Germinal center (tissue), 1 donor: ENCODE data around the gene PSMD5.

ENCODE experiments used
- DNase-seq: peaks from one replicate; pipeline ENCODE4 v3.0.0; 2012; ENCODE audit warnings: mixed read lengths, low spot score

The PSMD5 gene

DNA sequence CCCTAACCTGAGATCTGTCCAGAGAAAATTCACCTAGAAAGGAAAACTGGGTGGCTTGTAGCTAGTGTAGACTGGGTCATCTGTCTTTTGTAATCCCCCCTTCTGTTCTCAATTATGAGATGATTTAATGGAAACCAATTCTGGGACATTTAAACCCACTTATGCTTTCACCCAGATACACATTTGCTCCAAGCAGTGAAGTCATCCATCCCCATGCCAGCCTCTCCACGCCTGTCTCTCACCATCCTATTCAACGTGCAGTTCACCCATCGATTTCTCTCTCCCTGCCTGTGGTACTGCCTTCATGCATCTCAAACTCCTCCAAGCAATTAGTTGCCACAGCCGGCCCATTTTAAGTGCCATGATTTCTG is 32.5 kb upstream of the PSMD5 start:
- DNase-seq, result no peak

DNA sequence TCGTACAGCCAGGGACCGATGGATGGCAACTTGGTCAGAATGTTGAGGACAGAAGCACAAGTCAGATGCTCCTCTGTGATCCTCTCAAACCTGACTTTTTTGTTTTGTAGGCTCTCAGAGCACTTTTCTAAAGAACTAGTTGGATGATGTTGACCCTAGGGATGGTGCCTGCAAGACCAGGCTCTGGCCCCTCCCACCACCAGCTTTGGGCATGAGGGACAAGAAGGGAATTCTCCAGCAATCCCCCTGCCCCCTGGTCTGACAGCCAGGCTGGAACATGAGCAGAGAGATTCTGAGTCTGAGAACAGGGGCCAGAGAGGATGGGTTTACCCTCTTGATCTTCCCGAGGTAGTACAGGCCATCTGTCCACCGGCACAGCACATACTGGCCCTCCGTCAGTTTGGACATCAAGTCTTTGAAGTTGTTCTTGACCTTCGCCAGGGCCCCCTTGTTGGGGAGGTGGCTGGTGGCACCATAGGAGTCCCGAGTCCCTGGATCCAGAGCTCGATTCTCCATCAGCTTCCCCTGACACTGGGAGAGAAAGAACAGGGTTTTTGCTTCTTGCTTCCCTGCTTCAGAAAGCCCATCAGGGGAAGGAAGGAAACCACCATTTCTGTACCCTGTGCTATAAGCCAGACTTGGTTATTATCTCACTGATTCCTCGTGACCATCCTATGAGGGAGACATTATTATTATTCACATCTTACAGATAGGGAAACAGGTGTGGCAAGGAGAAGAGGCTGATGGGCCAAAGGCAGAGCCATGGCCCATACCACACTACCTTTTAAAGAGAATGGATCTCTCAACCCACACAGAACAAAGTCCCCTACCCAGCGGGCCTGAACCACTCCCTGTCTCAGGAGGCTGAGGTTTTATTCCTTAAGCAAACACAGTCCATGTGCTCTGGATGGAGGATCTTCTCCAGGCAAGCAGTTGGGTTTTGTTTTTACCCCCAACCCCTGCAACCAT is 31.8 kb upstream of the PSMD5 start:
- DNase-seq, result no peak

DNA sequence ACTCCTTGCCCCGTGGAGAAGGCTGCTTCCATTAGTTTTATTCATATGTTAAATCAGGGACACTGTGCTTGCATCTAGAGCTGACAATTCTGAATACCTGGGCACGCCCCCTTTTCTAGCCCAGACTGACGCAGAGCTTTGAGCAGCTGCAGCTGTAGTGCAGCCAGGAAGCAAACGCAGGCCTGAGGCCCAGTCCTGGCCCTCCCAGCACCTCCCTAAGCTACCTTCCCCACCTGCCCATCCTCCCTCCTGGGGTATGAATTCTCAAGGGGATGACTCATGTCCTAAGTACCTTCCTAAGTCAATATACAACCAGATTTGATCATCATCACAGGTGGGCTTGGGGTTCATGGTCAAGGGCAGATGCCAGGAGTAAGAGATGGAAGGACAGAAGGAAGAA is 30.8 kb upstream of the PSMD5 start:
- no peak for DNase-seq

DNA sequence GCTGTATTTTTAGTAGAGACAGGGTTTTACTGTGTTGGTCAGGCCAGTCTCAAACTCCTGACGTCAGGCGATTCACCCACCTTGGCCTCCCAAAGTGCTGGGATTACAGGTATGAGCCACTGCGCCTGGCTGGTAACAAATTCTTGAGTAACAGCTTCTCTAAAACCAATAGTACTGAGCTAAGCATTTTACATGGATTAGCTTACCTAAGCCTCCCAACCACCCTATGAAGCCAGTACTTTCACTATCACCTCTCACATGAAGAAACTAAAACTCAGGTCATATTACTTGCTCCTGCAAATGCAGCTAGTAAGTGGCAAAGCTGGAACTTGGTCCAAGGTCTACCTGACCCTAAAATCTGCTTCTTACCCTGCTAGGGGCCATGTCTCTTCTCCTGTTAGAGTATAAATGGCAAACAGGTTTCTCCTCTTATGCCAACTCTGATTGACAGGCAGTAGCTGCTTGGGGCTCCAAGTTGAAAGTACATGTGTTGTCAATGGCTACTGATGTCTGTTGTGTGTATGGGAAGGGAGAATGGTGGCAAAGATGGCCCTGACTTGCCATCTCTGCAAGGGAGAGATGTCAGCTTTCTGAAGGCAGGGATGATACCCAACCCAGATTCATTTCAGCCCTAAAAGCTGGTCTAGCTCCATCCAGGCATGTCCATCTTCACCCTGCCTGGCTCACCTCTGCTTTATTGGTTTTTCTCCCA is 30.2 kb upstream of the PSMD5 start:
- DNase-seq, result no peak

DNA sequence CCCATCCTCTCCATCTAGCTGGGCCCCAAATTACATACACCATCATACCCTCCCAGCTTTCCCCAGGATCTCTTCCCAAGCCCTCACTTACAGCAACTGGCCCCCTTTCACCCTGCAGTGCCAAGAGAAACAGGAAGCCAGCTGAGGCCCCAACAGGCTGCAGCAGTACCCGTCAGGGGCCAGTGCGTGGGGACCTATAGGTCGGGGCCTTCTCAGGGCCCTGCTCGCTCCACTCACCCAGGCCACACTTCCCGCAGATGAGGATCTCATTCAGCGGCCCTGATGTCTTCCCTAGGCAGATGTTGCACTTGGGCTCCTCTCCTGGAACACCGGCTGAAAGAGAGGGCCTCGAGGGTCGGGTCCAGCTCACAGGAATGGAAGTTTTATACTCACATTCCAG is 27.5 kb upstream of the PSMD5 start:
- no peak for DNase-seq

DNA sequence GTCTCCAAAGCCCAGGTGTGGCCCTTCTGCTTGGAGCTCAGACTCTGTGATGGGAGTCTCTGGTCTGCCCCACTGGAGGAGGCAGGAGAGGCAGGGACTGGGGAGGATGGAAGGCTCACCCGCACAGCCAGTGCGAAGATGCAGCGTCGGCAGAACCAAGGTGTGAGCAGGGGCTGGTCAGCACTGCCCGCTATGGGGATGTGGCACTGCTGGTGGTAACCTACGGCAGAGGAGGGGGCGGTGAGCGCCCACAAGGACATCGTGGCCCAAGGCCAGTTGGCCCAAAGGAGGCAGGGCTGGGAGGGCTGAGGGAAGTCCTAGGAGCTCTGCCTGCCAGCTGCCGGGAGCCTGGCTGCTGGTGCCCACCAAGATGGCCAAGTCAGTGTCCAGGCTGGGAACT is 27.0 kb upstream of the PSMD5 start:
- no peak for DNase-seq

DNA sequence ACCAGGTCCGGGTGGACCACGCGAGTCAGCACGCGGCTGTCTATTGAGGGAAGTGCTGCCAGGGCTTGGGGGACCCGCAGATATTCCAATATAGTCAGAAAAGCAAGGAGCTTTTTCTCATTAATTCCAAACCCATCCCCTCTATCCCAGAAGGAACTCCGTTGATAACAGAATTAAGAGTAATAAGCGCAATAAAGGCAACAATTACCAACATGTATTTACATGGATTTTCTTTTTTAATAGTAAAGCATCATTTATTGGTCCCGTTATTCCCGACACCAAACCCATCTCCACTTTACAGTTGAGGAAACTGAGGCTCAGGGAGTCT is 26.6 kb upstream of the PSMD5 start:
- no peak for DNase-seq

DNA sequence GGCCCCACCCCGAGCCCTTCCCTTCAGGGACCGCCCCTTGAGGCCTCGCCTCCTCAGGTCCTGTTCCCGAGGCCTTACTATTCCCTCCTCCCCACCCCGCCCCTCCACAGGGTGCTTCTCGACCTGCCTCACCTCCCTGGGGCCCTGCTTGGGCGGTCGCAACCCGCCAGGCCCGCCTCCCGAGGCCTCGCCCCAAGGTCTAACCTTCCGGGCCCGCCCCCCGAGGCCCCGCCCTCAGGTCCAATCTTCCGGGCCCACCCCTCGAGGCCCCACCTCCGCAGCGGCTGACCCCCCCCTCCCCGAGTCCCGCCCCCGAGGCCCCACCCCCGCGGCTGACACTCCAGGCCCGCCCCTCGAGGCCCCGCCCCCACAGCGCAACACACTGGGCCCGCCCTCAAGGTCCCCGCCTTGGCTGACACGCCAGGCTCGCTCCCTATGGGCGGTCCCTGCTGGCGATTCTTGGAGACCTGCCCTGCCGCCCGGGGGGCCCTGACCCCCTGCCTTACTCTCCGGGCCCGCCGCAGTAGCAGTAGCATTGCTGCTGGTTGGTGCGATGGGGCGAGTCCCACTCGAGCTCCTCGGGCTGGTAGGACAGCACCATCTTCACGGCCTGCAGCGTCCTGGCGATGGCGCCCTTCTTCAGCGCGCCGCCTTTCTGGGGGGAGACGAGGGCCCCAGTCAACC is 26.1 kb upstream of the PSMD5 start:
- DNase-seq, result peak; percentile 98

DNA sequence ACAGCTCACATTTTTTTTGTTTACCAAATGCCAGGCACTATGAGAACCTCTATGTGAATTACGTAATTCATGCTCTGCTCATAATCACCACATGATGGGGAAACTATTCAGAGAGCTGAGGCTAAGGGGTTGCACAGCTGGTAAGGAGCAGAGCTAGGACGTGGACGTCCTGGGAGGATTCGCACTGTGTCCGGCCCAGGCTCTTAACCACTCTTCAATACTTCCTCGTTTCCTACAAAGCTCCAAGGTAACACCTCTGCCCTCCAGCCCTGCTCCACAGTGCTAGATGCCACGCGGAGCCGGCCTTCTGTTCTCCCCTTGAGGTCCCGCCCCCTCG is 25.6 kb upstream of the PSMD5 start:
- no peak for DNase-seq

DNA sequence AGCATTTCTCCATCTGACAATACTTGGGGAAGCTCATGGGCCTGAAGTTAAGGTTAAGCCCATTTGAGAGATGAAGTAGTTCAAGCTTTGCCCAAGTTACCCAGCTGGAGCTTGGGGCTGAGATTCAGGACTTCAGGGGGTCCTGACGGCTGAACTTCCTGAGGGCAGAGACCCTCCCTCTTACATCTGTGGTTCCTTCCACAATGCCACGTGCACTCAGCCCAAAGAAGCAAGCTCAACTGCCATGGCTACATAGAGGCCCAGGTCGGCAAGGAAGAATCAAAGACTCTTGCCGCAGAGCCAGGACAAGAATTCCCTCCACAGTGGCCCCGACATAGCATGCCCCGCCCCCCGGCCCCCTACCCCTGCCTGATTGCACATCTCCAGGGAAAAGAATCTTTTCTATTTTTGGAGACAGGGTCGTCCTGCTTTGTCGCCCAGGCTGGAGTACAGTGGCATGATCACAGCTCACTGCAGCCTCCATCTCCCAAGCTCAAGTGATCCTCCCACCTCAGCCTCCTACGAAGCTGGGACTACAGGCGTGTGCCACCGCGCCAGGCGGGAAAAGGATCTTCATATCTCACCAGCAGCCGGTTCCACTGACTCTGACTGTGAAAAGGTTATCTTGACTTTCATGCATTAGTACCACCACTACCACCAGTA is 25.1 kb upstream of the PSMD5 start:
- no peak for DNase-seq

DNA sequence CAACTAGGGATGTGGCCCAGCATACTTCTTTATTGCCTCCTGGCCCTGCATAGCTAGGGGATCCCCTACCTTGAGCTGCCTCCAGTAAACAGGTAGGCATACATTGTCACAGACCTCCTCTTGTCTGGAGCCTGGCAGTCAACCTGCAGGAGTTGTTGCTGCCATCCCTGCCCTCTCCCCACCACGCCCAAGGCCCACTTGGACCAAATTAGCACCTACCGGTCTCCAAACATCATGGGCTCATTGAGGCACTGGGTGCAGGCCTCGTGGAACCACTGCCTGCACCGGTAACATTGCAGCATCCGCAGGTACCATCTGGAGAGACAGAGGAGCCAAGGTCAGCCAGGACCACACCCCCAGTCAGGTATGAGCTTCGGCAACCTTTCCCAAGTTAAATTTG is 23.9 kb upstream of the PSMD5 start:
- no peak for DNase-seq

DNA sequence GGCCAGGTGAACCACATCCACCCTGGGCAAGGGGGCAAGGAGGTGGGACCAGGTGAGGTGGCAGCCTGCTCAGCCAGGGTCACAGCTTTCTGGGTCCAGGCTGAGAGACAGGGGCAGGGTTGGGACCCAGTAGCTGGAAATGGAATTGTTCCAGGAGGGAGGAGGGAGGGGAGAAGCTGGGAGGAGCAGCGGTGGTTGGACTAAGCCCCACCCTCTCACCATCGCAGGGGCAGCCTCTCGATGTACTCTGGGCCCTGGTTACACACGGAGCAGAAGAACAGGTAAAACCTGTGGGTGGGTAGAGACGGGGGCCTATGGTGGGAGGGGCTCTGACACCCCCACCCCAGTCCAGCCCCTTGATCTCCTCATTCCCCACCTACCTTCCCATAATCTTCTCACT is 23.1 kb upstream of the PSMD5 start:
- no peak for DNase-seq

DNA sequence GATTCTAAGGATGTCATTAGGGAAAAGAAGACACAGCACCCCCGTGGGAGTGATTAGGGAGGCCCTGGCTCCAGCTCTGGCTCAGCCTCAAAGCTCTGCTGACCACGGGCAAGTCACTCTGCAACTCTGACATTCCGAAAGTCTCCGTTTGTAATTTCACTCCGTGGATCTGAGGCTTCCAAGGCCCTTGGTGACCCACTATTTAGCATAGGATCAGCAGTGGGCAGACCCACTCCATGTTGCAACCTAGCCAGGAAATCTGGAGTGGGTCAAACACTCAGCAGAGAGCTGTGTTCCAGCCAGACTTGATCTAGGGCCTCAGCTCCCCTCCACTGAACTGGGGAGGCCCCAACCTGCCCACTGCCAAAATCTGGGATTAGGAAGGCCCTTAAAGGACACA is 22.5 kb upstream of the PSMD5 start:
- DNase-seq, result no peak

DNA sequence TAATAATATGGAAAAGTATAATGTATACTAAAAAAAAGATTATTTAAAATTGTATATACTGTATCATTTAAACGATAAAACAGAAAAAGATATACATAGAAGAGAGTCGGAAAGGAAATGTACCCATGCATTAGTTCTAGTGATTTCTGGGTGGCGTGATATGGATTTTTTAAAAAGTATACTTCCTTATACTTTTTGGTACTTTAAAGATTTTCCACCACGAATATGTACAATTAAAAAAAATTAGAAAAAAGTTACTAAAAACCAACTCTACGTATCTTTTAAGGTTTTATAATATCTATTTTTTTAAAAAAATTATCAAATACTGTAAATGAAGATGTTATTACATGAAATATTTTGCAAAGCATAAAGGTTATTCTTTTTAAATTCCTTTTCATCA is 22.0 kb upstream of the PSMD5 start:
- DNase-seq, result no peak

DNA sequence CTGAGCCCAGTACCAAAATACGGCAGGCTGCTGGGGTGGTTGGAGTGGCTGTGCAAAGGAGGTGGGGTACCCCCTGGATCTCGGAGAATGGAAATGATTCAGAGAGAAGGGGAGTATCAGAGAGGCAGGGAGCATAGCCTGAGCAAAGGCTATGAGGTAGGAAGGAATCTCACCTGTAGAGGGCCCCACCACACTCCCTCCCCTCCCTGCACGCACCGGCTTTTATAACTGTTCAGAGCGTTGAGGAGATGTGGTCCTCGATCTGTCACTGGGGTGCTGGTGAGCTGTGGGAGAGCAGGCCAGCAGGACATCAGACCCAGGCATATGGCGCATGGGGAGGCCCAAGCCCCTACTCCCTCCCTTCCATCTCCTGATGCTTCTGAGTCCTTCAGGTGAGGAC is 21.1 kb upstream of the PSMD5 start:
- no peak for DNase-seq

DNA sequence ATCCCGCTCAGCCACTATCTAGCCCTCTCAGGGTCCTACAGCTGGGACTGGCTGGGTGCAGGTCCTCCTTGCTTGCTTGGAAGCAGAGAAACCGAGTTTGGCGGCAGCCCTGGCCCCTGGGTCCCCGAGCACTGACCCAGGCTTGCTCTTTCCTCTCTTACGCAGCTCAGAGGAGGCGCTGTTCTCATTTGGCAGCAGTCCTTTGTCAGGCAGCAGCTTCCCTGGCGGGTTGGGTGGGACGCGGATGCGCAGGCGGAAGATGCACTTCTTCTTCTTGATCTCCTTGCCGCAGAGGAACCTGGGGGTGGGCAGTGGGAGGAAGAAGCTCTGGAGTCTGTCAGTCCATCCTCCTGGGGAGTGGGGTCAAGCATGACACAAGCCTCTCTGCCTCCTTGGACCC is 19.7 kb upstream of the PSMD5 start:
- no peak for DNase-seq

DNA sequence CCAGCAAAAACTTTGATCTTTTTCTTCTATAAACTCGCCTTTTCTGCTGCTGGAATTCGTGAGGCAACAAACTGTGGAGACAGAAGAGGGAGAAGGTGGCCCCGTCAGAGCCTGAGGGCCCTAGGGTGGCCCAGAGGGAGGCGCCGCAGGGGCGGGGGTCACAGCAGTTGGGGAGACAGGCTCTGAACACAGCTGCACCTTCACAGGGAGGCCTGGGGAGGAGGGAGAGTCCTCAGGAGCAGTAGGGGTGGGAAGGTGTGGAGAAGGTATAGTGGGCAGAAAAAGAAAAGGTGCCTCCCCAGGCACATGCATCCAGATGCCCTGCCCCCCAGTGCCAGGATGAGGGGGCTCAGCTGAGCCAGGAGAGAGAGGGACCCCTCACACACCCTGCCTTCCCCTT is 19.2 kb upstream of the PSMD5 start:
- no peak for DNase-seq

DNA sequence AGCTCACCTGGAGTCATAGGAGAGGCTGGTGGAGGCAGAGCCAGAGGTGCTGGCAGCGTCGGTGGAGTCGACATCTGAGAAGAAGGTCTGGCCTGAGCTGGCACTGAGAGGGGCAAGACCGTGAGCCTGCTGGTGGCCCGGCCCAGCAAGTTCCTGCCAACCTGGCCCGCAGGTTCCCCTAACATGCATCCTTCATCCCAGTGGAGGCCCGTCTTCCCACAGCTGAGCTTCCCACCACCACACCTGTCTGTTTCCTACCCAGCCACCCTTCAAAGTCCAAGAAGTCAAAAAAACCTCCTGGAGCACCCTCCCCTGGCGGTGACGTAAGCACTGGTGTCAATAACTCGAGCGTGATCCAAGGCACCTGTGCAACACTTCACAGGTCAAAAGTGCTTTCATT is 17.4 kb upstream of the PSMD5 start:
- no peak for DNase-seq

DNA sequence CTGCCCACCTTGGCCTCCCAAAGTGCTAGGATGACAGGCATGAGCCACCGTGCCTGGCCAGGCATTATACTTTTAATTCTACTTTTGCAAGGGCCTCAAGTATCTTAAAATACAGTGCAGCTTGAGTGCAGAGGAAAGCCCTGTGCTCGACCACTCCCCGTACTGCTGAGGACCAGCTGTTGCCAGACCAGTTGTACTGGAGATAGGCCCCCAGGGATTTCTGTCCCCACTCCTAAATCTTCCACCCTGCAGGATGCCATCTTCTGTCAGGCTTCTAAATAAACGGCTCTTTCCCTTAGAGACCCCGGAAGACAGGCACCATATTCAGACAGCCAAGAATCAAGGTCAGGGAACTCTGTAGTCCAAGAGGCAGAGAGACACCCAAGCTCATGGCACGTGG is 16.6 kb upstream of the PSMD5 start:
- DNase-seq, result no peak

DNA sequence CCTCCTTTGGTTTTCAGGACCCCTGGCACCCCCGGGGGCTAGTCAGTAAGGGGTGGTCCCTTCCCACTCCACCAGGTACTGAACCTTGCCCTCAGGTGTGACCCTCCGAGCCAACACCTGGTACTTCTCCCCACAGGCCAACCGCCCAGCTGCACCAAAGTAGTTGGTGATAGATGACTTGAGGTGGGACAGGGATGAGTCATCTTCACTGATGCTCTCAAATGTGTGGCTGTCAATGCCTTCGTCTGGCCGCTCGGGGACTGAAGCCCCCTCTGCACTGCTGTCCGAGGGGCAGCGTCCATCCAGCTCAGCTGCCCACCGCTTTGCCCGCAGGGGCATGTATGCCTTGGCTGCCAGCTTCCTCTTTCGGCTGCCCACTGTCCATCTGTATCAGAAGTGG is 15.2 kb upstream of the PSMD5 start:
- no peak for DNase-seq

DNA sequence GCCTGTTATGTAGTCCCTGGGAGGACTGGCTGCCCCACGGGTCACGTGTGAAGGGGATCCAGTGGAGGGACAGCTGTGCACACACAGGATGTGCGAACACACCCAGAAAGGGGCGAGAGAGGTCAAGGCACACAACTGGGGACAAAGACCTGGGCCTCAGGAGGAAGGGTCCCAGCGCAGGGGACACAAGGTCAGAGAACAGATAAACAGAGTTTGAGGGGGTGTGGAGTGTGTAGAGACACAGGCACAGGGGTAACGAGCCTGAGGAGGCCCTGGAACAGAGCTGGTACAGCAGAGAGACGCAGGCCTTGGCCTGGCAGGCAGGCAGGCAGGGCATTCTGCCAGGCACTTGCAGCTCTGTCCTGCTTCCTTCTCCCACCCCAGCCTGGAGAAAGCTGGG is 14.8 kb upstream of the PSMD5 start:
- no peak for DNase-seq

DNA sequence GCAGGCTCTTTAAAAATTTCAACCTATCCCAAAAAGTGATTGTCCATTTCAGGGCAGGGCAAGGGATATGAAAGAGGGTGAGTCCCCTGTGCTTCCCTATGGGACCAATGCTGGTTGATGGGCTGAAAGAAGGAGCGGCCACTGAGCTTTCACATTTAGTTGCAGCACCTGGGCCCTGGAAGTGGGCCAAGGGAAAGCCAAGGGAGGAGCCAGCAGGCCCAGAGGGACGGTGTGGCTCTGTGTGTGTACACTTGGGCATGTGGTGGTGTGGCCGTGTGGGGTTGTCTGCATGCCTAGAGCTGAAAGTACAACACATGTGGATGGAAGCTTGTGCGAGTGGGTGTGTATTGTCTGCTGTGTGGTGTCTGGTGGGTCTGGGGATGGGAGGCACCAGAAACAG is 14.0 kb upstream of the PSMD5 start:
- DNase-seq, result no peak
